ENCODE results near the gene IL33. TPM values are rescaled to one million over a fixed set of nuclear protein-coding genes. Genes with fewer than 3 reads are reported as not detected.

Gene IL33
- total and polyA plus RNA-seq, 8 donors, result 42.9 to 151 (median 120) TPM

DNA sequence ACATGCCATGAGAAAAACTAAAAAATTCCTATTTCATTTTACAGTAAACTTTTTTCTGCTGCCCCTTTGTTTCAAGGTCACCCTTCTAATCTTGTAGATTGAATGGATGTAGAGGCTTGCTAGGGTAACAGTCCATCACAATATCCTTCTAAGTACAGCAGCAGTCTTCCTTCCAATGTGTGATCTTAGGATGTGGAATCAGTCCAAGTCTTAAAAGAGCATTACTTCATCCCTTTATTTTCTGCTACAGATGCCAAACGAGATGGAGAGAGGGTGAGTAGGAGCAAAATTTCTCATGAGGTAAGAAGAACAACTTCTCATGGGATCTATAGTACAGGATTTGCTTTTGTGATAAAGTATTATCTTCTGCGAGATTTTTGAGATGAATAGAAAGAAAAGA lies 704 bp upstream of the IL33 start:
- peak overlapping the region in 1 of 2 donors; percentile 10 for H3K27ac ChIP-seq
- DNase-seq (peak in 1 of 4 donors; percentile 19), ATAC-seq (peak; percentile 16)

DNA sequence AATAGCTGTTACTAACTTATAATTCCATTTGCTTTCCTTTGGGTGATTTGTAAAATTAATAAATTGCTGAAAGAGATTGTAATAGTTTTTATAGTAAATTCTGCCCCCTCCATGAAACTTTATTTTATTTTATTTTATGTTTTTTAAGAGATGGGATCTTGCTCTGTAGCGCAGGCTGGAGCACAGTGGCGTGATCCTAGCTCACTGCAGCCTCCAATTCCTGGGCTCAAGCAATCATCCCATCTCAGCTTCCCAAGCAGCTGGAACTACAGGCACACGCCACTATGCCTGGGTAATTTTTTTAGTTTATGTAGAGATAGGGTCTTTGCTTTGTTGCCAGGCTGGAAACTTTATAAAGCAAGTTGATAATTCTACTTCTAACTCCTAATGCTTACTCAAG lies 395 bp downstream of the IL33 start:
- DNase-seq, result no peak
- Histone ChIP-seq H3K27ac (peak overlapping the region in 1 of 2 donors; percentile 10), H3K9me3 (peaks cover 0 to 2% of the 10 kb centered on the region in 2 donors), H3K4me1 (no peaks in the 10 kb centered on the region), H3K36me3 (no peaks in the 10 kb centered on the region), H3K27me3 (no peaks in the 10 kb centered on the region), H3K4me3 (peak overlapping the region in 1 of 2 donors; percentile 22)
- no peak for ATAC-seq
- TF ChIP-seq, protein P1, sequence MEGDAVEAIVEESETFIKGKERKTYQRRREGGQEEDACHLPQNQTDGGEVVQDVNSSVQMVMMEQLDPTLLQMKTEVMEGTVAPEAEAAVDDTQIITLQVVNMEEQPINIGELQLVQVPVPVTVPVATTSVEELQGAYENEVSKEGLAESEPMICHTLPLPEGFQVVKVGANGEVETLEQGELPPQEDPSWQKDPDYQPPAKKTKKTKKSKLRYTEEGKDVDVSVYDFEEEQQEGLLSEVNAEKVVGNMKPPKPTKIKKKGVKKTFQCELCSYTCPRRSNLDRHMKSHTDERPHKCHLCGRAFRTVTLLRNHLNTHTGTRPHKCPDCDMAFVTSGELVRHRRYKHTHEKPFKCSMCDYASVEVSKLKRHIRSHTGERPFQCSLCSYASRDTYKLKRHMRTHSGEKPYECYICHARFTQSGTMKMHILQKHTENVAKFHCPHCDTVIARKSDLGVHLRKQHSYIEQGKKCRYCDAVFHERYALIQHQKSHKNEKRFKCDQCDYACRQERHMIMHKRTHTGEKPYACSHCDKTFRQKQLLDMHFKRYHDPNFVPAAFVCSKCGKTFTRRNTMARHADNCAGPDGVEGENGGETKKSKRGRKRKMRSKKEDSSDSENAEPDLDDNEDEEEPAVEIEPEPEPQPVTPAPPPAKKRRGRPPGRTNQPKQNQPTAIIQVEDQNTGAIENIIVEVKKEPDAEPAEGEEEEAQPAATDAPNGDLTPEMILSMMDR (IDR thresholded peaks at IDR 0.05), result no peak
- intact Hi-C loops (cut with DNase I), result no loop called here

More for the DNA sequence above, 704 bp upstream of the IL33 start:
- Histone ChIP-seq H3K4me3 (no peak overlapping the region), H3K27me3 (no peaks in the 10 kb centered on the region), H3K36me3 (no peaks in the 10 kb centered on the region), H3K4me1 (no peaks in the 10 kb centered on the region), H3K9me3 (peaks cover 0 to 13% of the 10 kb centered on the region in 2 donors)
- TF ChIP-seq, protein P1 (IDR thresholded peaks at IDR 0.05), result no peak
- intact Hi-C loops (cut with DNase I), result no loop called here

DNA sequence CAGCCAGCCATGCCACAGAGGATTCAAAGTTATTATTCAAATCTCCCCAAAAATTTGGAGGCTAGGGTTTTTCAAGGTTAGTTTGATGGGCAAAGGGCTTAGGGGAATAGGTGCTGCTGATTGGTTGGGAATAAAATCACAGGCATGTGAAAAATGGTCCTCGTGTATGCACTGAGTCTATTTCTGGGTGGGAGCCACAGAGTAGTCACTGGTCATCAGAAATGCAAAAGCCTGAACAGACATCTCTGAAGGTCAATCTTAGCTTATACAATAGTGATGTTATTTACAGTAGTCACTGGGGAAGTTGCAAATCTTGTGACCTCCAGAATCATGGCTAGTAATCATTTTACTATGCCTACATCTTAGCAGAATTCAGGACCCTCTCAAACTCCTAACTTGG lies 1.3 kb downstream of the IL33 start:
- intact Hi-C loops (cut with DNase I), result no loop called here
- Histone ChIP-seq H3K4me1 (no peaks in the 10 kb centered on the region), H3K27me3 (no peaks in the 10 kb centered on the region), H3K9me3 (no peaks in the 10 kb centered on the region), H3K4me3 (peak overlapping the region in 1 of 2 donors; percentile 16), H3K27ac (peak overlapping the region in 1 of 2 donors; percentile 20), H3K36me3 (no peaks in the 10 kb centered on the region)
- DNase-seq (no peak), ATAC-seq (no peak)
- TF ChIP-seq, protein P1 (IDR thresholded peaks at IDR 0.05), result no peak

DNA sequence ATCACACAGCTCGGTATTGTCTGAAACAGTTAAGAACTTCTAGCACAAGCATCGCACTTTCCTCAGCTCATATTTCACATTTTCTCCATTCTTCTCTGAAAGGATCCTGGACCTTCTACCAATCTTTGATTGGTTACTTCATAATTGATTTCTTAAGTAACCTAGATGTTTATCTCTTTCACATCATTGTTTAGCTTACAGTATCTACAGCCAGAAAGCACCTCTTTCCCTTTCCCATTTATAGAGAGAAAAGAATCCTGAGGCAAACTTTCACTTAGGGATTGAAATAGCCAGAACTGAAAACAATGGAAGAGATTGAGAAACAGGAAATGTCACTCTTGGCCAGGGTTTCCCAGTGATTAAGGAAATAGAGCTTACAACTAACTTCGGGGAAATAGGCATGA lies 2.5 kb downstream of the IL33 start:
- intact Hi-C loops (cut with DNase I), result no loop called here
- Histone ChIP-seq H3K36me3 (no peaks in the 10 kb centered on the region), H3K27ac (peak overlapping the region; percentile 63 to 70), H3K27me3 (no peaks in the 10 kb centered on the region), H3K9me3 (no peaks in the 10 kb centered on the region), H3K4me1 (no peaks in the 10 kb centered on the region), H3K4me3 (peak overlapping the region in 1 of 2 donors; percentile 16)
- ATAC-seq (peak; percentile 55), DNase-seq (peak in 1 of 4 donors; percentile 61)
- TF ChIP-seq, protein P1 (IDR thresholded peaks at IDR 0.05), result no peak

DNA sequence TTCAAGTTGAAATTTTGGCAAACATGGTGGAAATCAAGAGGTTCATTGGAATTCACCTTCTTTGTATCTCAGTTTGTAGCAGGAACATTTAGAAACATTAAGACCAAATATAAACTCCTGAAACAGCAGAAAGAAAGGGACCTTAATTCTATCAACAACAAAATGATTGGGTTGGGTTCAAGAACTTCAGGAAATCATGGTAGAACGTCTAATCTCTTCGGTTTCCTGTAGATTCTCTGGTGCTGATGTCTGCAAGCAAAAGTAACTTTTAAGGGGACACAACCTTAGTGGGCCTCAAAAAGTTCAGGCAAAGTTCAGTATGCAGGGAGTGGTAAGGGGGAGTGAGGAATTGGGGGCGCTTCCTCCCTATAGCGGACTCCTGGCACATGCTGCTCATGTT lies 3.4 kb downstream of the IL33 start:
- TF ChIP-seq, protein P1 (IDR thresholded peaks at IDR 0.05), result no peak
- Histone ChIP-seq H3K27me3 (no peaks in the 10 kb centered on the region), H3K27ac (peak overlapping the region in 1 of 2 donors; percentile 25), H3K4me3 (no peak overlapping the region), H3K9me3 (no peaks in the 10 kb centered on the region), H3K36me3 (no peaks in the 10 kb centered on the region), H3K4me1 (peaks cover 2% of the 10 kb centered on the region in 2 donors)
- DNase-seq, result no peak
- intact Hi-C loops (cut with DNase I), result no loop called here
- no peak for ATAC-seq

All from left lung (tissue), 10 donors.